HG03442 (cell line): ENCODE measurements around the gene DDX1.

Source experiments
- ATAC-seq: cut with Tn5 transposase; IDR thresholded peaks from one replicate; pipeline ENCODE4 v1.9.1; 2021; ENCODE audit warnings: mild to moderate bottlenecking, moderate library complexity; ENCODE audit not compliant: unreplicated experiment

The DDX1 gene

DNA sequence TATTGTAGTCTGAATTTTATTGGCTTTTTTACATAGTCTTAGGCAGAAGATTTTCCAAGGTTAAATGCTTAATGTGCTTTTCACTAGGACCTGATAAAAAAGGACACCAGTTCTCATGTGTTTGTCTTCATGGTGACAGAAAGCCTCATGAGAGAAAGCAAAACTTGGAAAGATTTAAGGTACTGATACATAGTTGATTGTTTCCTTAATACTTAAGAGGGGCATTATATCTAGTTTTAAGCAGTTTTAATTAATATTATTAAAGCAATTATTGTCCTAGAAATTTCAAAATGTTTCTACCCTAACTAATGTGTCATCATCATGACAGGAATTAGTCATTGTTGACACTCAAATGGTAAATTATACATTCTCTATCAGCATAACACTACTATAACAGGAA is 35.3 kb downstream of the DDX1 start:
- ATAC-seq, result no peak

DNA sequence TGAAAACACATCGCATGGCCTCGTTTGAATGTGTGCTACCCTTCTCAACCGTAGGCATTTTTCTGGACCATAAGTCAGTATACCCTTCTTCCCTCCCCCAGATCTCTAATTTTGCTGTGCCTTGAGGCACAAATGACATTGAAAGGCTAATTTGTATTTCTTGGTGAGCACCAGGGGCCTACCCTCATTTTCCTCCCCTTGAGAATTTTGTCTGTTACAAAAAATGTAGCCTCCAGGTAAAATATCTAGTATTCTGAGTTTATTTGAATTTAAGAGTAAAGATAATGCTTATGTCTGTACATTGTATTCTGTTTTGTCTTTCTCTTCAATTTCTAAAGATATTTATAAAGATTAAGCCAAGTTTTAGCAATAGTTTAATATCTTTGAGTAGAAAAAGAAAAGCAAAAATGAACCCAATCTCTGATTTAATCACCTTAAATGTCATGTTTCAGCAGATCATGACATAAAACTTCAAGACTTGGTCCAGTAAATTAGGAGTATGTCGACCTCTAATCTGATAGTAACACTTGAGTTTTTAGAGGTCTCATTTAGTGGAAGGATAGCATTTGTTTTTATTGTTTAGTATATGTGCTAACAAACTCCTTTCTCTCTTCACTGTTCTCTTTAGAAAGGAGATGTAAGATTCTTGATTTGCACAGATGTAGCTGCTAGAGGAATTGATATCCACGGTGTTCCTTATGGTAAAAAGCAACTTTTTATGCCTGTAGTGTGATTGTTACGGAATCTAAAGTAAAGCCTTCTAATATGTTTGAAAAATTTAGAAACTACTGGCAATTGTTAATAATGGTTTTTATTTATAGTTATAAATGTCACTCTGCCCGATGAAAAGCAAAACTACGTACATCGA is 36.4 kb downstream of the DDX1 start:
- ATAC-seq, result no peak

DNA sequence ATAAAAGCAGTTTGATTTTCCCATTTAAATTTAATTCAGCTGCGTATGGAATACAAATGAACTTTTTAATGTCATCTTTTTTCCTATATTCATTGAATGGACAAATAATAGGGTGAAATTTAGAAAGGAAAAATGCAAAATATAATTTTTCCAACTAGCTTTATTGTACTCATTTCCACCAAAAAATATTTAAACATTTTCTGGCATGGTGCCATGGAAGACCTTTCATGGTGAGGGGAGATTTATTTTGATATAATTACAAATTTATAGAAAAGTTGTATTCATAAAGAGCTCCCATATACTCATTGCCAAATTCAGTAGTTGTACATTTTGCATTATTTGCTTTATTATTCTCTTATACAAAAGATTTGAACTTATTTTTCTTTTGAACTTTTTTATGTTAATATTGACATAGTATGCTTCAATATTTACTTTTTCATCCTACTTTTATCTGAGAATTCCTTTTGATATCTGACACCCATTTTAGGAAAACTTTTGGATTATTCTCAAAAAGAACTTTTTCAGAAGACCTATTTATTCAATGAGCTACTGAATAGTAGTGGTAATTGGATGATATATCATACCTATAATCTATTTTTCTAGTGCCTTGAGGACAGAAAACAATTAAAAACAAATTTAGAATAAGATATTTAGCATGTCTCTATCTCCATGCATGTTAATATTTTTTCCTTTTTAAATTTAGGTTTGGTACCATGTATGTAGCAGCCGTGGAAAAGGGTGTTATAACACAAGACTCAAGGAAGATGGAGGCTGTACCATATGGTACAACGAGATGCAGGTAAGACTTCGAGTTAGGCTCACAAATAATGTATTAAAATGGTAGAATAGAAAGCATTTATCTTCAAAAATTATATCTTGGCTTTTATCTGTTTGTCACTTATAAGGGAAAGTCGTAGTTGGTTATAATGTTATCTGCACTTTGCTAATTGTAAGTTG is 37.5 kb downstream of the DDX1 start:
- no peak for ATAC-seq

DNA sequence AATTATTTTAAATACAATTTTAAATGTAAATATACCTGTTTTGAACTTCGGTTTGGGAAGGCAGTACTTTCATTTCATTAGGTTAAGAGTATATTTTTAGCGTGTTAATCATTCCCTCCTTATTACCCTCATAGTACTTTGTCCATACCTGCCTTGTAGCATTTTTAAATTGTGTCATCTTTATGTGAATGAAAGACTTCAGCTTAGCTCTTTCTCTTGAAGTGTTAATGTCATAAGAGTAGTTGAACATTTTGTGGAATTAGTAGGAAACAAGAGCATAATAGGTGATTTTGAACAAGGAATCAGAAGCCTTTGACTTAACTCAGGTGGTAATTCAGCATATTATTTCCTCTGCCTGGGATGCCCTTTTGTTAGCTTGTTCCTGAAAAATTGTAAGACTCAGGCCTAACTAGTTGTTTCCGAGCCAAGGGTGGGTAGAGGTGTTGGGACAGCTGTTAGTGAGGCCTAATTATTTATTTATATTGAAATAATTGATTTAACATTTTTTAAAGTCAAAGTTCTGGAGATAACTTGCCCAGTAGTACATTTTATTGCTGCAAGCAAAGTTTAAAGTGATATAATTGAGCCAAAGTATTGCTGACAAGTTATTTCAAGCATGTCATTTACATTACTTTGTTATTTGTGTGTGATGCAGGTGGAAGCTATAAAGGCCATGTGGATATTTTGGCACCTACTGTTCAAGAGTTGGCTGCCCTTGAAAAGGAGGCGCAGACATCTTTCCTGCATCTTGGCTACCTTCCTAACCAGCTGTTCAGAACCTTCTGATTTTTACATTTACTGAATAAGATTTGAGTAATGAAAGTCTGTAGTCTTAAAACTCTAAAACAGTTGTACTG is 38.7 kb downstream of the DDX1 start:
- ATAC-seq, result no peak

DNA sequence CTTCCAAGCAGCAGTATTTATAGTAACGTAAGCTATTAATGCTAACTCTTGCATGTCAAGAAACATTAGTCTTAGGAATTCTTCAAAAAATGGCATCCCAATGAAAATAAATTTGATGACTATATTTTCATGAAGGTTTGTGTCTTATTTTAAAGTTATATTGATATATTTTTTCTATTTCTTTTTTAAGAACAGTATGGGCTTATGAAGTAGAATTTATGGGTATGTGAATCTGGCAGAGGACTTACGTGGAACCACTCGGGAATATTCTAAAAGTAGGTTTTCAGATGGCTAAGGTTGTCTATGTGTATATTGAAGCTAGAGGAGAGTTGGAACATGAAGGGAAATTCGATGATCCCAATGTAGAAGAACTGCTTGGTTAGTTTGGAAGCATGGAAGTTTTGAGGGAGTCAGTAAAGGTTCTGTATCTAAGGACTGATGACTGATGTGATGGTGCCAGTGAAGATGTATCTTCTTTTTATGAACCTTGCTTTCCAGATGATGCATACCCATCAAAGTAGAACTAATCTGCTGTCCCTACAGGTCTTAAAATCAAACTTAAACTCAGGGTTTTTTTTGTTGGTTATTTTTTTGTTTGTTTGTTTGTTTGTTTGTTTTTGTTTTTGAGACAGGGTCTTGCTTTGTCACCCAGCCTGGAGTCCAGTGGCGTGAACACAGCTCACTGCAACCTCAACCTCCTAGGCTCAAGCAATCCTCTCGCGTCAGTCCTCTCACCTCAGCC is 39.5 kb downstream of the DDX1 start:
- ATAC-seq, result no peak

DNA sequence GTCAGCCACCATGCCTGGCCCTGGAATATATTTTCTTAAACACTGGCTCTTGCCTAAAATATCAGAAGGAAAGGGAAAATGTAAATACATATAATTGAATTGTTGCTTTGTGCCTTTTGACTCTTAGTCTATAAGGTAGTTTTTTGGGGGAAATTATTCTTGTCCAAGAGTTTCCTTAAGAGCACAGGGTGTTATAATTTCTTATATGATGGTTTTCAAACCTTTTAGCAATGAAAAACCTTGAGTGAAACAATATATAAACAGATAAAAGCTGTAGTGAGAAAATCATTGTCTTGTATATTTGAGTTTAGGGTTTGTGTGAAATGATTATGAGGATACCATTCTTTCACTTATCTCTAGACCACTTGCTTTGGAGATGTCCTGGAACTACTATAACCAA is 40.2 kb downstream of the DDX1 start:
- no peak for ATAC-seq

DNA sequence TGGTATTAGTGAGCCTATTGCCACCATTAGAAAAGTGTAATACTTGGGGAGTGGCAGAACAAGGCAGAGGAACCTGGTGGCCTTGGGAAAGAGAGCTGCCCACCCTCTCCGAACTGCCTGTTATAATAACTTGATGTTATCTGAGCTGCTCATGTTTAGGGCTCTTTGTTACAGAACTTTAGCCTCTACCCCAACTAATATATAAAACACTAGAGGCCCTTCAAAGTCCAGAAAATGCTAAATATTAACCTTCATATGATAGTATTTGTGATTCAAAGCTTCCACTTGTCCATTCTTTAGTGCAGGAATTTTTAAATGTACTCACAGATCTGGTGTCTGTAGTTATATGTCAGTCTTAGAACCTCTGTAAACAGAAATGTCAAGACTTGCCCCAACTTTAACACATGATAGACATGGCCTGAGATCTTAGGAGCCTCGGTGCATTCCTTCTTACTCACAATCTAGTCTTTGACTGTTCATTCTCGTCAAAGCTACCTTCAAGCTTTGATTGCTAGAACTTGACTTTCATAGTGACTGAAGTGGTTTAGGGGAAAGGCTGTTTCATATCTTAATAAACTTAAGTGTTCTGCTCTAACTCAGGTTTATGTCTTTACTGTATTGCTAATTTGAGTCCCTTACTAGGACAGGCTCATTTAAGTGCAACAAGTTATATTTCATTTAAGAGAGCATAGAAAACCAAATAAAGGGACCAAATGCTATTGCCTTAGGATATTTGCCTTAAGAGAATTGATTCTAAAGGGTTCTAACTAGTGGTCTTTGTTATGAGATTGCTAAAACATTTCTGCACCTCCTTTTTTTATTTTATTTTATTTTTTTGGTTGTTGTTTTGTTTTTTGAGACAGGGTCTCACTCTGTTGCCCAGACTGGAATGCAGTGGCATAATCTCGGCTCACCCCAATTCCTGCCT is 41.6 kb downstream of the DDX1 start:
- ATAC-seq, result no peak

DNA sequence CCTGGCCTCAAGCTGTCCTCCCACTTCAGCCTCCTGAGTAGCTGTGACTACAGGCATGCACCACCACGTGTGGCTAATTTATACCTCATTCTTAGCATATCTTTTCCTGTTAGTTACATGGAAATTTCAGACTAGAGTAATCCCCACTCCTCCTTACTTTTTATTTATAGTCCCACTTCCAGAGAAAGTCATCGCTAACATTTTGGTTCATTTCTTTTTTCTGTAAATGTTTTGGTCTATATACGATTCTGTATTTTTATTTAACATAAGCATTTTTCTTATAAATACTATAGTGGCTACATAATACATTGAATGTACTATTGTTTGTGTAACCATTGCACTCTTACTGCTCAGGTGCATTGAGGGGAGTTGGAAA is 42.3 kb downstream of the DDX1 start:
- no peak for ATAC-seq

DNA sequence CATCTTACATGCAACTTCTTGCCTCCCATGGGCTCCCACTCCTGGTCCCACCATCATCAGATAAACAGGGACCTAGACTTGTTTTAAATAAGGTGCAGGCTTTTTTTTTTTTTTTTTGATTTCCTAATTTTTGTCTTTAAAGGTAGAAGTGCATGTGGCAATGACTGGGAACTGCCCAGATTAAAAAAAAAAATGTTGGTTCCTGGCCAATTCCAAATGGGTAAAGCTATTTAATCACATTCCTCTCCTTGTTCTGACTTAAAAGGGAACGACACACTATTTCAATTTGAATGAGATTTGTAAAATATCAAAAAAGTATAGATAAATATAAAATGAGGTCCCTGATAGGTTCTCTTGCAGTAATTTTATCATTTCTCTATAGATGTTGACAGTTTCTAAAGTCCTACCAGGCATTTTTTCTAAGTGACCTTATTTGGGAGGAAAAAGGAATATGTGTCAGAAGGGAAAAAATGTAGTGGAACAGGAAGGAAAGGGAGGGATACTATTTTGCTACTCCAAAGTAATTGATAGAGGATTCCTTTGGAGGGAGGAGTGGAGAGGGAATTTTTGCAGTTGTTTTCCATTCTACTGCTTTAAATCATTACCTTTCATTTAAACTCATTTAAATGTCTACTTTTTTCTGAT is 43.3 kb downstream of the DDX1 start:
- ATAC-seq, result no peak

DNA sequence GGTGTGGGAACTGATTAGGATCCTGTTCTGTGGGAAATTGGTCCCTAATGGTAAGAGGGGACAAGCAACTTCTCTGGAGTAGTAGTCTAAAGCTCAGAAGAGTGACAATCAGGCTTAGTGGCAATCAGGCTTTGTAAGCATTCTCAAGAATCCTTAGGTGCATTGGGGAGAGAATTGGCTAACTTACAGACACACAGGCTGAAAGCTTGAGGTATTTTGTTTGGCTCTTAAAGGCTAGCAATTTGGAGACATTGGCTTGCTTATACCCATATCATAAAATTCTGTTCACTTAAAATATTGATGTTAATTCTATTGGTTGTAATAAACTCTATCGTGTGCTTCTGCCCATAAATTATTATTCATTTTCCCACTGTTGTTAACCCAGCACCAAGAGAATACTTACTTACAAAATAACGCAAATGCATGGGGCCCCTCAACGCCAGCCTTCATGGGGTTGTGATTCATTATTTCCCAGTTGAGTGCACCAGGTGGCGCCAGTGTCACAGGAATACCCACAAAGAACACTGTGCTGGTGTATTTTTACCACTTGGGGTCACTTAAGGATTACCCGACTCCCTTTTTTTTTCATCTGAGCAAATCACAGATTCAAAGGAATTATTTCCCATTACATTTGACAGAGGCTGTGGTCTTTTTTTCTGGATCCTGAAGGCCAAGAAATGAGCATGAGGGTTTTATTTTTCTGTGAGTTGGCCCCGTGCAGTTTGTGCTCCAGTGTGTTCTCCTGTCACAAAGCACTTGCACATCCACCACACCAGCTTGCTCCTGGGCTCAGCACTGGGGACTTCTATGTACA is 45.5 kb downstream of the DDX1 start:
- peak; percentile 88 for ATAC-seq

DNA sequence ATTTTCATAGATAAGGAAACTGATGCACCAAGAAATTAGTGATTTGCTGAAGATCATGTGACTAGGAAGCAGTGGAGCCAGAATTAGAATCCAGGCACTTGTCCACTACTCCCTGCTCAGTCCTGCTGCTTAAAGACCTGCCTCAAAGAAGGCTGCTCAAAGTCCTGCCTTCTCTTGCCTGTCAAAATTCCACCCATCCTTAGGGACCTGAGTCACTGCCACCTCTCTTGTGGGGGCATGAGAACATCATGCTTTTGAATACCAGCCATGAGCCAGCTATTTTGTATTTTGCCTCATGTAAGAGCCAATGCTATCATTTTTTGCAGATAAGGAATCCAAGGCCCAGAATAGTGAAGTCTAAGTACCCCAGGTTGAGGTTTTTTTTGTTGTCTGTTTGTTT is 47.1 kb downstream of the DDX1 start:
- ATAC-seq, result no peak

DNA sequence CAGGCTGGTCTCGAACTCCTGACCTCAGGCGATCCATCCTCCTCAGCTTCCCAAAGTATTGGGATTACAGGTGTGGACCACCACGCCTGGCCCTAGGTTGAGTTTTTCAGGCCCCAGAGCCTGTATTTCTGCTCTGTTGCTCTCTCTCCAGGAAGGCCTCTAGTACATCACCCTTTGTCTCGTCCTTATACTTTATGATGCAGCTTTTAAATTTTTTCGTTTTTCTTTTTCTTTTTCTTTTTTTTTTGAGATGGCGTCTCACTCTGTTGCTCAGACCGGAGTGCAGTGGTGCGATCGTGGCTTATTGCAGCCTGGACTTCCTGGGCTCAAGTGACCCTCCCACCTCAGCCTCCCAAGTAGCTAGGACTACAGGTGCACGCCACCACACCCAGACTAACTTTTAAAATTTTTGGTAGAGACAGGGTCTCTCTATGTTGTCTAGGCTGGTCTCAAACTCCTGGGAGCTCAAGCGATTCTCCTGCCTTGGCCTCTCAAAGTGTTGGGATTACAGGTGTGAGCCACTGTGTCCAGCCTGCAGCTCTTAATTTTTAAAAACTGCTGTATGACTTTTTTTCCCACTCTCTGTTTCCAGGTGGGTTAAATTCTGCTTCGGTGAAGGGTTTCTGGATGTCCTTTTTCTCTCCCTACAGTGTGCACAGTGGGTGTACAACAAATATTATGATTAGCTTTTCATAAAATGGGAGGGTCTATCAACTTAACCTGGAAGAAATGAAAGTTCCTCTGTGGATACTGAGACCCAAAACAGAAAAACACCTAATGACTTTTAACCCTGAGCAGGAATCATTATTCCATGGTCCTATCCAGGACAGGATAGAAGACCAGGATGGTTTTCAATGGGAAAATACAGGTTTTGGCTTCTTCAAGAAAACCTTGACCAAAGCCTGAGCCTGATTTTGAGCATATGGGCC is 47.9 kb downstream of the DDX1 start:
- ATAC-seq, result no peak

DNA sequence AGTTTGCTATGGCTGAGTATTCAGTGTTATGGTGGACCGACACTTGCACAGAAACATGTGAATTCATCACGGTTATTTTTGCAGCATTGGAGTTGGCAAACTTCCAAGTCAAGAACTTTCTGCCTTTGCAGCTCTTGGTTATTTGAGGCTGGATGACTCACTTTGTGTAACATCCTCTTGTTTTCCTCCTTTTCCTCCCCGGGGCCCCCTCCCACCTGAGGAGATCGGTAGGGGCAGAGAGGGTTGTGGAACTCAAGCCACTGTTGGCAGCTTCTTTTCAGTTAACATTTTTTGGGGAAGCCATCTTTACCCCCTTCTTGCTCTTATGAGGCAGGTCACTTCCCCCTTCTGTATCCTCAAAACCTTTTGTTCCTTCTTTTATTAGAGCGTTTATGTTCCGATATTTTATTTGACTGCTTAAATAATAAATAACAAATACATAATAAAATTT is 48.6 kb downstream of the DDX1 start:
- ATAC-seq, result no peak

DNA sequence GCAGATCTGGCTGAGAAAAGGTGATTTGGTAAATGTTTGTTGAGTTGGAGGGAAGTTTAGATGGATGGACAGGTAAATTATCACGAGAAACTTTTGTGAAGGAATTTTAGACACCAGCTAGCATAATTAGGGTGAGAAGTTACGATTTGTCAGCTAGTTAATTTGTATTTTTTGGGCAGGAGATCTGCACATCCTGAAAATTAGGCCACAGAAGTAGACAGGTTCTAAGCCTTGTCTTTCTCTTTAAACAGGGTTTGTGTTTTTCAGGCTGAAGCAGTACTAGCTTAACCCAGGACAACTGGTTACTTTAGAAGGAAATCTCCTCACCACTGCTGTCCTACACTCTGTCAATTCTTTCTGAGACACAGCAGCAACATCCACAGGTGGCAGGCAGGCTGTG is 49.1 kb downstream of the DDX1 start:
- ATAC-seq, result no peak

DNA sequence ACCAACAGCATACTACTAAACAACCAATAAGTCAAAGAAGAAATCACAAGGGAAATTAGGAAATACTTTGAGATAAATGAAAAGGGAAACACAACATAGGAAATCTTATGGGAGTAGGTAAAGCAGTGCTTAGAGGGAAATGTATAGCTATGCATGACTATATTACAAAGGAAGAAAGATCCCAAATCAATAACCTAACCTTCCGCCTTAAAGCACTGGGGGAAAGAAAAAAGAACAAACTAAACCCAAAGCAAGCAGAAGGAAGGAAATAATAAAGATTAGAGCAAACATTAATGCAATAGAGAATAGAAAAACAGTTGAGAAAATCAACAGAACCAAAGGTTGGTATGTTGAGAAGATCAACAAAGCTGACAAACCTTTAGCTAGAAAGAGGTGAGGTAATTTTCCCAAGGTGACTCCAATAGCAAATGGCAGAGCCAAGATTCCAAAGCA is 49.9 kb downstream of the DDX1 start:
- no peak for ATAC-seq

DNA sequence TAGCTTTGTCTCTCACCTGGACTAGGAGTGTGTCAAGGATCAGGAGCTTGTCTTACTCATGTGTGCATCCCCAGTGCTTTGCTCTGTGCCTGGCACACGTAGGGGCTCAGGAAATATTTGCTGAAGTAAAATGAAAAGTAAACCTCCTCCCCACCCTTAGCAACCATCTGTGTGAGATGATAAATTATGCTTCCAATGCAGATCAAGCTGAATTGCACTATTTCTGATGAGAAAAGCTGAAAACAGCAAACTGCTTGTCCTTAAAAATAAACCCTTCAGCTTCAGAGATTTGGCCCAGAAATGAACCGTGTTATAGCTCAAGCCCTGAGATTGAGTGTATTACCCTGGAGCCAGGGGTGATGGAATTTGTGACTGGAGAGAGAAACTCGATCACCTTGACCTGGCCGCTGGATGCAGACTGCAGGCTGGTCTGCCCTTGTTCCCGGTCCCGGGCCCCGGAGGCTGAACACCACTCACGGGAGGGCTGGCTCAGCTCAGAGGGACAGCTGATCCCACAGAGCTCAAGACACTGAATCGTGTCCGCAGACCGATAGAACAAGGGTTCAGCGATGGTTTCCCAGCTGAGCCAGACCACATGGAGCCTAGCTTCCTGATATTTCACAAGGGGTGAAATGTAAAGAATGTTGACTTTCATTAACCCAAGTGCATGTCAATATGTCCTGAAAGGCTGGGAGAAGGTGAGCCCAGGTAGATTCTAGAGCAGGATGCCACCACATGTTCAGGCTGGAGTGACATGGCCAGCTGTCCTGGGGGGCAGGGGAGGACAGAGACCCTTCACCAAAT is 50.5 kb downstream of the DDX1 start:
- no peak for ATAC-seq
